ENCODE measurements around the gene ALKBH5. TPM values are rescaled to one million over a fixed set of nuclear protein-coding genes. Genes with fewer than 3 reads are reported as not detected.

The ALKBH5 gene
- total RNA-seq, 1 donor from 2014 or later, result 78.8 TPM

DNA sequence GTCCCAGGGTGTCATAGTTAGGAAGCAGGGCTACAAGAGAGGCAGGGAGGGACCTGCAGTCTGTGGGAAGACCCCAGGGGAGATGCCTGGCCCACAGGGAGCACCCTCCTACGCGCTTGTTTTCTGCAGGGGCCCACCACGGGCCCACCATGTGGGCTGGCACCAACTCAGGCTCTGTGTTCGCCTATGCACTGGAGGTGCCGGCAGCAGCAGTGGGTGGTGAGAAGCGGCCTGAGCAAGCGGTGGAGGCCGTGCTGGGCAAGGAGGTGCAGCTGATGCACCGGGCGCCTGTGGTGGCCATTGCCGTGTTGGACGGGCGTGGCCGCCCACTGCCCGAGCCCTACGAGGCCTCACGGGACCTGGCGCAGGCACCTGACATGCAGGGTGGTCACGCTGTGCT lies 56.8 kb downstream of the ALKBH5 start:
- H2AFZ ChIP-seq (replicated peaks), result no peak overlapping the region
- peaks cover 1% of the 10 kb centered on the region for H3K4me1 Mint-ChIP-seq
- no peak for DNase-seq (ENCODE audit: low spot score)
- no peaks in the 10 kb centered on the region for H3K27me3 ChIP-seq
- H3K27me3 Mint-ChIP-seq (ENCODE audit: insufficient read depth, low read depth), result peaks cover 3% of the 10 kb centered on the region
- H3K9ac ChIP-seq, result no peak overlapping the region
- H3K4me2 ChIP-seq, result no peak overlapping the region
- peaks cover 14% of the 10 kb centered on the region for H4K20me1 ChIP-seq (ENCODE audit: low read depth)
- no peak overlapping the region for H3K27ac ChIP-seq
- H3K4me3 ChIP-seq, result no peak overlapping the region
- no peaks in the 10 kb centered on the region for H3K79me2 ChIP-seq (ENCODE audit: low read depth)
- peaks cover 5% of the 10 kb centered on the region for H3F3A ChIP-seq (ENCODE audit: low read depth)
- no peaks in the 10 kb centered on the region for H3K9me3 ChIP-seq (ENCODE audit: low read depth)
- H3K4me3 Mint-ChIP-seq, result no peak overlapping the region
- no peaks in the 10 kb centered on the region for H3K9me3 Mint-ChIP-seq
- H3K4me1 ChIP-seq, result no peaks in the 10 kb centered on the region
- H3K36me3 ChIP-seq, result no peaks in the 10 kb centered on the region
- H3K27ac Mint-ChIP-seq, result no peak overlapping the region
- TF ChIP-seq EZH2 (IDR thresholded peaks at IDR 0.05) (no peak), EZH2phosphoT487 (IDR thresholded peaks at IDR 0.05) (no peak)
- TF ChIP-seq, protein P1, sequence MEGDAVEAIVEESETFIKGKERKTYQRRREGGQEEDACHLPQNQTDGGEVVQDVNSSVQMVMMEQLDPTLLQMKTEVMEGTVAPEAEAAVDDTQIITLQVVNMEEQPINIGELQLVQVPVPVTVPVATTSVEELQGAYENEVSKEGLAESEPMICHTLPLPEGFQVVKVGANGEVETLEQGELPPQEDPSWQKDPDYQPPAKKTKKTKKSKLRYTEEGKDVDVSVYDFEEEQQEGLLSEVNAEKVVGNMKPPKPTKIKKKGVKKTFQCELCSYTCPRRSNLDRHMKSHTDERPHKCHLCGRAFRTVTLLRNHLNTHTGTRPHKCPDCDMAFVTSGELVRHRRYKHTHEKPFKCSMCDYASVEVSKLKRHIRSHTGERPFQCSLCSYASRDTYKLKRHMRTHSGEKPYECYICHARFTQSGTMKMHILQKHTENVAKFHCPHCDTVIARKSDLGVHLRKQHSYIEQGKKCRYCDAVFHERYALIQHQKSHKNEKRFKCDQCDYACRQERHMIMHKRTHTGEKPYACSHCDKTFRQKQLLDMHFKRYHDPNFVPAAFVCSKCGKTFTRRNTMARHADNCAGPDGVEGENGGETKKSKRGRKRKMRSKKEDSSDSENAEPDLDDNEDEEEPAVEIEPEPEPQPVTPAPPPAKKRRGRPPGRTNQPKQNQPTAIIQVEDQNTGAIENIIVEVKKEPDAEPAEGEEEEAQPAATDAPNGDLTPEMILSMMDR (IDR thresholded peaks at IDR 0.05), result no peak
- H3K36me3 Mint-ChIP-seq, result peaks cover 28% of the 10 kb centered on the region

DNA sequence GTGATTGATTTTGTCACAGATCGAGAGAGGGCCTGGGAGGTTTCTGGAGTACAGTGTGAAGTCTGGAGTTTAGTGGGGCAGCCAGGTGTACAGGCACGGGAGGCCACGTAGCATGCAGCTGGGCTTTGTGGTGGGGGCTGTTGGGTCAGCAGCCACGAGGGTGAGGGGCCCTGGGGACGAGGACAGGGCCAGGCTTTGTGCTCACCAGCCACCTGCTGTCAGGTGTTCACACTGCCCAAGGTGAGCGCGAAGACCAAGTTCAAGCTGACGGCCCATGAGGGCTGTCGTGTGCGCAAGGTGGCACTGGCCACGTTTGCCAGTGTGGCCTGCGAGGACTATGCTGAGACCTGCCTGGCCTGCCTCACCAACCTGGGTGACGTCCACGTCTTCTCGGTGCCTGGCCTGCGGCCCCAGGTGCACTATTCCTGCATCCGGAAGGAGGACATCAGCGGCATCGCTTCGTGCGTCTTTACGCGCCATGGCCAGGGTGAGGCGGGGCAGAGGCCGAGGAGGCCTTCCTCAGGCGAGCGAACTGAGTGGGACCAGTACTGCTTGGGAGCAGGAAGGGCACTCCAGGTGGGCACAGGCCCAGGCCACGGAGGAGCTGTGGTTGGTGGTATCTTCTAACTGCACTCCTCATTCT lies 57.7 kb downstream of the ALKBH5 start:
- H2AFZ ChIP-seq (replicated peaks), result no peak overlapping the region
- H3K27ac ChIP-seq, result no peak overlapping the region
- no peaks in the 10 kb centered on the region for H3K9me3 ChIP-seq (ENCODE audit: low read depth)
- H3K27me3 ChIP-seq, result no peaks in the 10 kb centered on the region
- Mint-ChIP-seq H3K9me3 (no peaks in the 10 kb centered on the region), H3K27ac (no peak overlapping the region), H3K4me3 (no peak overlapping the region), H3K36me3 (peaks cover 25% of the 10 kb centered on the region), H3K4me1 (peaks cover 2% of the 10 kb centered on the region), H3K27me3 (ENCODE audit: insufficient read depth, low read depth) (peaks cover 4% of the 10 kb centered on the region)
- H3F3A ChIP-seq (ENCODE audit: low read depth), result peaks cover 6% of the 10 kb centered on the region
- H3K4me3 ChIP-seq, result no peak overlapping the region
- H4K20me1 ChIP-seq (ENCODE audit: low read depth), result peaks cover 21% of the 10 kb centered on the region
- no peaks in the 10 kb centered on the region for H3K36me3 ChIP-seq
- no peak for TF ChIP-seq EZH2 (IDR thresholded peaks at IDR 0.05)
- no peak for TF ChIP-seq EZH2phosphoT487 (IDR thresholded peaks at IDR 0.05)
- TF ChIP-seq, protein P1 (IDR thresholded peaks at IDR 0.05), result no peak
- H3K4me1 ChIP-seq, result no peaks in the 10 kb centered on the region
- no peaks in the 10 kb centered on the region for H3K79me2 ChIP-seq (ENCODE audit: low read depth)
- no peak for DNase-seq (ENCODE audit: low spot score)
- H3K9ac ChIP-seq, result no peak overlapping the region
- no peak overlapping the region for H3K4me2 ChIP-seq

DNA sequence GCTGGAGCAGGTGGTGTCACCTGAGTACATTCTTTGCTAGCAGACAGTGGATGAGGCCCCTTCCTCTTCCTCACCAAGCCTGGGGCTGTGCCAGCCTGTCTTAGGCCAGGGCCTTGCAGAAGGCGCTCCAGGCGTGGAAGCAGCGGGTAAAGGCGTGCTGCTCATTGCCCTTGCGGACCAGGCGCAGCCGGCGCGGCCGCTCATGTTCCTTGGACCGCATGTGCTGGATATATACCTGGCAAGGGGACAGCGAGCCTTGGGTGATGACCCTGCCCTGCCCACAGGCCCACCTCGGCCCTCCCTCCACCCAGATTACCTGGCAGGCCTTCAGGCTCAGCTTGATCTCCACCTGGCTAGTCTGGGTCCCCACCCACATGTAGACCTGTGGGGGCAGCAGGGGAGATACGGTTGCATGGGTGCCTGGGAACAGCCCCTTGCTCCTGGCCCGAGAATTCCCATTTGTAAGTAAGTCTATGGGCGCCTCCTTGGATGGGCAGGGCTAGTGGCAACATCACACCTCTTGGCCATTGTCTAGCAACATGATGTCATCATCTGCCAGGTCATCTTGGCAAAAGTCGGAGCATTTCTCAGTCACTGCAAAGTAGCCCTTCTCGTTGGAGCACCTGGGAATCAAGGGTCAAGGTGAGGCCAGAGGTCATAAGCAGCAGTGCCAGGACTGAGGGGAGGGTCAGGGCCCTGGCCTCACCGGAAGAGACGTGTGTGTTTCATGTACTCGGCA lies 61.6 kb downstream of the ALKBH5 start:
- H3K36me3 ChIP-seq, result no peaks in the 10 kb centered on the region
- H3K27ac ChIP-seq, result no peak overlapping the region
- Mint-ChIP-seq H3K4me1 (peaks cover 17% of the 10 kb centered on the region), H3K9me3 (no peaks in the 10 kb centered on the region), H3K4me3 (peak overlapping the region; percentile 36), H3K27me3 (ENCODE audit: insufficient read depth, low read depth) (peaks cover 12% of the 10 kb centered on the region), H3K27ac (peak overlapping the region; percentile 48), H3K36me3 (peaks cover 13% of the 10 kb centered on the region)
- no peak overlapping the region for H3K4me3 ChIP-seq
- TF ChIP-seq, protein P1 (IDR thresholded peaks at IDR 0.05), result no peak
- TF ChIP-seq EZH2phosphoT487 (IDR thresholded peaks at IDR 0.05) (no peak), EZH2 (IDR thresholded peaks at IDR 0.05) (no peak)
- H2AFZ ChIP-seq (replicated peaks), result no peak overlapping the region
- H3K27me3 ChIP-seq, result no peaks in the 10 kb centered on the region
- no peaks in the 10 kb centered on the region for H3K9me3 ChIP-seq (ENCODE audit: low read depth)
- no peak overlapping the region for H3K9ac ChIP-seq
- peaks cover 48% of the 10 kb centered on the region for H4K20me1 ChIP-seq (ENCODE audit: low read depth)
- no peaks in the 10 kb centered on the region for H3K79me2 ChIP-seq (ENCODE audit: low read depth)
- H3F3A ChIP-seq (ENCODE audit: low read depth), result peaks cover 32% of the 10 kb centered on the region
- peaks cover 9% of the 10 kb centered on the region for H3K4me1 ChIP-seq
- no peak for DNase-seq (ENCODE audit: low spot score)
- H3K4me2 ChIP-seq, result no peak overlapping the region

Data from neural progenitor cell (in vitro differentiated cells).